ENCODE data around the gene IREB2.

Gene IREB2

DNA sequence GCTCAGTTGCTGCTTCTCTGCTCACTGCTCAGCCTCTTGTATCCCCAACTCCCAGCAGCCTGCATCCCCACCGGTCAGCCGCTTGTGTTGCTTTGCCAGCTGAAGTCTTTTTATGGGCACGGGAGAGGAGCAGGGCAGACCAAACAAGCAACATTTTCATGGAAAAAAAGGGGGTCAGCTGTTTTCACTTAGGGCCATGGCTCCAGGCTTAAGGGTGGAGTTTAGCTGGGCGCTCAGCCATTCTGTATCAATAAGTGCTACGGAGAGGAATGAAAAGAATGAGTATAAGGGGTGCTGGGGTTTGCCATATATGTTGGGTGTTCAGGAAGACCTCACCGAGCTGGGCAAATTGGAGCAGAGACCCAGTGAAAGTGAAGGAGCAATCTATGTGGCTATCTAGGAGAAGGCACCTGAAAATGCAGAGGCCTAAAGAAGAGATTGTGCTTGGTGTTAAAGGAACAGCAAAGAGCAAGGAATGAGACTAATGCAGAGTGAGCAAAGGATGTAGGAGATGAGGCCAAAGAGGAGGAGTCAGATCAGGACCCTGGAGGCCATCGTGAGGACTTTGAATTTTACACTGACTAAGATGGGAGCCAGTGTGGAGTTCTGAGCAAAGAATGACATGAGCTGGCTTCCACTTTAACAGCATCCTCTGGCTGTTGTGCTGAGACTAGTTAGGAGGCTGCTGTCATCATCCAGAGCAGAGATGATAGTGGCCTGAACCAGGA lies 16.6 kb upstream of the IREB2 start:
- H3K4me3 ChIP-seq (ENCODE audit: control insufficient read depth in 1 of 7, extremely low read depth in 1 of 7, insufficient read depth in 4 of 7, low read depth in 2 of 7, low read length in 6 of 7) = no peak overlapping the region
- peaks cover 11 to 41% (median 32%) of the 10 kb centered on the region in 4 experiments for H3K4me1 ChIP-seq (ENCODE audit: control extremely low read depth in 1 of 4, control insufficient read depth in 4 of 4, insufficient read depth in 4 of 4, low read length in 3 of 4)
- no peak for DNase-seq
- WGBS (ENCODE audit: insufficient coverage) = 94% methylated on average over 6 of the region's 7 CpGs
- peaks cover 0 to 7% (median 0%) of the 10 kb centered on the region in 5 experiments for H3K9me3 ChIP-seq (ENCODE audit: control extremely low read depth in 1 of 5, control insufficient read depth in 4 of 5, insufficient read depth in 2 of 5, low read depth in 1 of 5, low read length in 4 of 5)
- CTCF ChIA-PET = interaction anchor here (0.5 to 5.5 kb wide), 9 partner anchors 9 to 1435 kb away, joined by 3 to 30 read pairs (median 5); partner anchors contain the start of gene SKIC8
- no peak overlapping the region for H3K27ac ChIP-seq (ENCODE audit: insufficient read depth in 1 of 2, low read depth in 1 of 2, low read length in 2 of 2, poor library complexity in 1 of 2, severe bottlenecking in 2 of 2)
- H3K36me3 ChIP-seq (ENCODE audit: control insufficient read depth in 4 of 4, insufficient read depth in 4 of 4, low read length in 3 of 4) = no peaks in the 10 kb centered on the region
- H3K27me3 ChIP-seq (replicated peaks in 2 of 5; ENCODE audit: control insufficient read depth in 4 of 5, insufficient read depth in 5 of 5, low read length in 4 of 5) = no peaks in the 10 kb centered on the region
- POLR2A ChIA-PET = no interaction called here

DNA sequence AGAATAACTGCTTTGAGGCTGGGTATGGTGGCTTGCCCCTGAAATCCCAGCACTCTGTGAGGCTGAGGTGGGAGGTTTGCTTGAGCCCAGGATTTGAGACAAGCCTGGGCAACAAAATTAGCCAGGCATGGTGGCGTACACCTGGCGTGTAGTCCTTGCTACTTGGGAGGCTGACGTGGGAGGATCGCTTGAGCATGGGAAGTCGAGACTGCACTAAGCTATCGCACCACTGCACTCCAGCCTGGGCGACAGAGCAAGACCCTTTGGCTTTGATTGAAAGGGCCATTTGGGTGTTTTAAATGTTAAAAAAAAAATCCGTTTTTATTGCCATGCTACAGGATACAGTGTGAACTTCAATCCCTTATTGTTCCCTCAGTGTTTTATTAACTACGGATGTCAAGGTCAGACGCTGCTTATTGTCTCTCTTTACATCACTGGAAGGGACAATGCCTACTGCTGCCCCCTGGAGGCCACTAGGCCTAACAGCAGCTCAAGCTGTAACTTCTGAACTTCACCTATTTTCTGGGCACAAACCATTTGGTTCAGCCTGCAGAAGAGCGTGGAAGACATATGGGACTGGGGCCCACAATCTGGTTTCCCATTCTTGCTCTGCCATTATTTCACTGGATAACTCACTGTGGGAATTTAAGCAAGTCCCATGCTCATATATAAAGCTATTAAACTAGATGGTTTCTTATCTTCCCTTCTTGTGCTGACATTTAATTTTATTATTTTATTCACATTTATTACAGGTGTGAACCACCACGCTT lies 15.3 kb upstream of the IREB2 start:
- Histone ChIP-seq H3K27me3 (replicated peaks in 2 of 5; ENCODE audit: control insufficient read depth in 4 of 5, insufficient read depth in 5 of 5, low read length in 4 of 5) (no peaks in the 10 kb centered on the region), H3K9me3 (ENCODE audit: control extremely low read depth in 1 of 5, control insufficient read depth in 4 of 5, insufficient read depth in 2 of 5, low read depth in 1 of 5, low read length in 4 of 5) (peaks cover 0 to 7% (median 0%) of the 10 kb centered on the region in 5 experiments), H3K4me3 (ENCODE audit: control insufficient read depth in 1 of 7, extremely low read depth in 1 of 7, insufficient read depth in 4 of 7, low read depth in 2 of 7, low read length in 6 of 7) (no peak overlapping the region), H3K27ac (ENCODE audit: insufficient read depth in 1 of 2, low read depth in 1 of 2, low read length in 2 of 2, poor library complexity in 1 of 2, severe bottlenecking in 2 of 2) (no peak overlapping the region), H3K4me1 (ENCODE audit: control extremely low read depth in 1 of 4, control insufficient read depth in 4 of 4, insufficient read depth in 4 of 4, low read length in 3 of 4) (peaks cover 13 to 52% (median 37%) of the 10 kb centered on the region in 4 experiments), H3K36me3 (ENCODE audit: control insufficient read depth in 4 of 4, insufficient read depth in 4 of 4, low read length in 3 of 4) (no peaks in the 10 kb centered on the region)
- peak; percentile 64 to 78 (median 73) for DNase-seq
- 66% methylated on average over 10 of the region's 12 CpGs for WGBS (ENCODE audit: insufficient coverage)
- POLR2A ChIA-PET = interaction anchor here (1.3 kb wide), 1 partner anchor 16 kb away, joined by 4 read pairs; the partner anchor contains the start of gene IREB2
- CTCF ChIA-PET = interaction anchor here (0.7 to 5.5 kb wide), 16 partner anchors 11 to 123 kb away, joined by 3 to 30 read pairs (median 4); partner anchors contain the start of genes IREB2 and SKIC8

DNA sequence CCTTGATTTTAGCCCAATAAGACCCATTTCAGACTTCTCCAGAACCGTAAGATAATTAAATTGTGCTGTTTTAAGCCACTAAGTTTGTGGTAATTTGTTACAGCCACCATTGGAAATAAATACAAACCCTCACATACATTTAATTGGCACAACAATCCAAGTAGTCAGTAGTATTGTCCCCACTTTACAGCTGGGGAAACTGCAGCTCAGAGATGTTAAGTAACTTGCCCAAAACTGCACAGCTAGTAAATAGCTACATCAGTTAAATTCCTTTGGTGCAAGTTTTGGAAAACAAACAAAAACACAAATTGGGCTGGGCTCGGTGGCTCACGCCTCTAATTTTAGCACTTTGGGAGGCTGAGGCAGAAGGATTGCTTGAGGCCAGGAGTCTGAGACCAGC lies 13.3 kb upstream of the IREB2 start:
- no peaks in the 10 kb centered on the region for H3K27me3 ChIP-seq (replicated peaks in 2 of 5; ENCODE audit: control insufficient read depth in 4 of 5, insufficient read depth in 5 of 5, low read length in 4 of 5)
- no peak overlapping the region for H3K4me3 ChIP-seq (ENCODE audit: control insufficient read depth in 1 of 7, extremely low read depth in 1 of 7, insufficient read depth in 4 of 7, low read depth in 2 of 7, low read length in 6 of 7)
- 95% methylated on average over 2 of the region's 3 CpGs for WGBS (ENCODE audit: insufficient coverage)
- DNase-seq = no peak
- H3K9me3 ChIP-seq (ENCODE audit: control extremely low read depth in 1 of 5, control insufficient read depth in 4 of 5, insufficient read depth in 2 of 5, low read depth in 1 of 5, low read length in 4 of 5) = no peaks in the 10 kb centered on the region
- ChIA-PET CTCF (interaction anchor here (1.0 to 5.5 kb wide), 6 partner anchors 9 to 117 kb away, joined by 3 to 30 read pairs (median 4); no protein-coding TSS in a partner anchor), POLR2A (interaction anchor here (0.7 kb wide), 2 partner anchors 13 to 14 kb away, joined by 3 read pairs; partner anchors contain the start of gene IREB2)
- no peaks in the 10 kb centered on the region for H3K36me3 ChIP-seq (ENCODE audit: control insufficient read depth in 4 of 4, insufficient read depth in 4 of 4, low read length in 3 of 4)
- peaks cover 13 to 60% (median 33%) of the 10 kb centered on the region in 4 experiments for H3K4me1 ChIP-seq (ENCODE audit: control extremely low read depth in 1 of 4, control insufficient read depth in 4 of 4, insufficient read depth in 4 of 4, low read length in 3 of 4)
- H3K27ac ChIP-seq (ENCODE audit: insufficient read depth in 1 of 2, low read depth in 1 of 2, low read length in 2 of 2, poor library complexity in 1 of 2, severe bottlenecking in 2 of 2) = no peak overlapping the region

DNA sequence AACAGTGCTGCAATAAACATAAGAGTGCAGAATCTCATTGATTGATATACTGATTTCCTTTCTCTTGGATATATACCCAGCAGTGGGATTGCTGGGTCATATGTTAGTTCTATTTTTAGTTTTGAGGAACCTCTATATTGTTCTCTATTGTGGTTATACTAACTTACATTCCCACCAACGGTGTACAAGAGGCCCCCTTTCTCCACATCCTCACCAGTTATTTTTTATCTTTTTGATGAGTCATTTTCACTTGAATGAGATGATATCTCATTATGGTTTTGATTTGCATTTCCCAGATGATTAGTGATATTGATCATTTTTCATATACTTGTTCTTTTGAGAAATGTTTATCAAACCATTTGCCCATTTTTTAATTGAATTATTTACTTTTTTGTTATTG lies 12.4 kb upstream of the IREB2 start:
- peak; percentile 56 to 93 (median 87) for DNase-seq
- no CpG with 5 or more reads among the region's 1 CpG for WGBS (ENCODE audit: insufficient coverage)
- ChIA-PET POLR2A (interaction anchor here (0.7 kb wide), 1 partner anchor 12 kb away, joined by 3 read pairs; the partner anchor contains the start of gene IREB2), CTCF (interaction anchor here (4.3 to 5.5 kb wide), 2 partner anchors 12 to 118 kb away, joined by 29 to 30 read pairs; partner anchors contain the start of gene IREB2)
- Histone ChIP-seq H3K27me3 (replicated peaks in 2 of 5; ENCODE audit: control insufficient read depth in 4 of 5, insufficient read depth in 5 of 5, low read length in 4 of 5) (no peaks in the 10 kb centered on the region), H3K4me3 (ENCODE audit: control insufficient read depth in 1 of 7, extremely low read depth in 1 of 7, insufficient read depth in 4 of 7, low read depth in 2 of 7, low read length in 6 of 7) (peak overlapping the region in 2 of 7 experiments; percentile 45), H3K27ac (ENCODE audit: insufficient read depth in 1 of 2, low read depth in 1 of 2, low read length in 2 of 2, poor library complexity in 1 of 2, severe bottlenecking in 2 of 2) (no peak overlapping the region), H3K9me3 (ENCODE audit: control extremely low read depth in 1 of 5, control insufficient read depth in 4 of 5, insufficient read depth in 2 of 5, low read depth in 1 of 5, low read length in 4 of 5) (no peaks in the 10 kb centered on the region), H3K36me3 (ENCODE audit: control insufficient read depth in 4 of 4, insufficient read depth in 4 of 4, low read length in 3 of 4) (no peaks in the 10 kb centered on the region), H3K4me1 (ENCODE audit: control extremely low read depth in 1 of 4, control insufficient read depth in 4 of 4, insufficient read depth in 4 of 4, low read length in 3 of 4) (peaks cover 13 to 62% (median 33%) of the 10 kb centered on the region in 4 experiments)

DNA sequence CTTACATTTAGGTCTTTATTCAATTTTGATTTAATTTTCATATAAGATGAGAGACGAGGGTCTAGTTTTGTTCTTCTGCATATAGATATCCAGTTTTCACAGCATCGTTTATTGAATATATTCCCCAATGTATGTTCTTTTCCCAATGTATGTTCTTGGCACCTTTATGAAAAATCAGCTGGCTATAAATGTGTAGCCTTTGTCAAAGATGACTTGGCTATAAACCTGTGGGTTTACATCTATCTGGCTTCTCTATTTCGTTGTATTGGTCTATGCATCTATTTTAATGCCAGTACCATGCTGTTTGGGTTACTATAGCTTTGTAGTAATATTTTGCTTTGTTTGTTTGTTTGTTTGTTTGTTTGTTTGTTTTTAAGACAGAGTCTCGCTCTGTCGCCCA lies 11.7 kb upstream of the IREB2 start:
- Histone ChIP-seq H3K4me1 (ENCODE audit: control extremely low read depth in 1 of 4, control insufficient read depth in 4 of 4, insufficient read depth in 4 of 4, low read length in 3 of 4) (peaks cover 13 to 62% (median 33%) of the 10 kb centered on the region in 4 experiments), H3K9me3 (ENCODE audit: control extremely low read depth in 1 of 5, control insufficient read depth in 4 of 5, insufficient read depth in 2 of 5, low read depth in 1 of 5, low read length in 4 of 5) (no peaks in the 10 kb centered on the region), H3K27ac (ENCODE audit: insufficient read depth in 1 of 2, low read depth in 1 of 2, low read length in 2 of 2, poor library complexity in 1 of 2, severe bottlenecking in 2 of 2) (no peak overlapping the region), H3K36me3 (ENCODE audit: control insufficient read depth in 4 of 4, insufficient read depth in 4 of 4, low read length in 3 of 4) (no peaks in the 10 kb centered on the region), H3K27me3 (replicated peaks in 2 of 5; ENCODE audit: control insufficient read depth in 4 of 5, insufficient read depth in 5 of 5, low read length in 4 of 5) (no peaks in the 10 kb centered on the region), H3K4me3 (ENCODE audit: control insufficient read depth in 1 of 7, extremely low read depth in 1 of 7, insufficient read depth in 4 of 7, low read depth in 2 of 7, low read length in 6 of 7) (peak overlapping the region in 2 of 7 experiments; percentile 45)
- ChIA-PET CTCF (interaction anchor here (1.5 to 4.3 kb wide), 2 partner anchors 8 to 11 kb away, joined by 3 to 29 read pairs; partner anchors contain the start of gene IREB2), POLR2A (no interaction called here)
- 62% methylated on average over 3 of the region's 5 CpGs for WGBS (ENCODE audit: insufficient coverage)
- peak in 2 of 3 donors; percentile 22 to 55 for DNase-seq

DNA sequence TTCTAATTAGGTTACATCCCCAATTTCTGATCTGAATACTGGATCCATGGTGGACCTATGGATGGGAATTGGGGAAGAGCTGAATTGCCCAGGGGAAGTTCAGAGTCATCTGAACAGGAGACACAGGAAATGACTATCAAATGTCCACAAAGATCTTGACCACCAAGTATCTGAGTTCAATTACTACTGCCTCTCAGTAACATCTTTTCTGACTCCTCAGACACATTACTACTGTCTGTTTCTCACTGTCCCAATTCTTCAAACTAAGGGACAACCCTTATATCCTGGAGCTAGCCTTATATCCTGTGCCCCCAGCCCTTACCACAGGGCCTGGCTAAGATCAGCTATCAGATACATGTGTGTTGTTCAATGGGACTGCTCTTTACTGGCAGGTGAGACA lies 10.1 kb upstream of the IREB2 start:
- Histone ChIP-seq H3K4me3 (ENCODE audit: control insufficient read depth in 1 of 7, extremely low read depth in 1 of 7, insufficient read depth in 4 of 7, low read depth in 2 of 7, low read length in 6 of 7) (peak overlapping the region in 1 of 7 experiments; percentile 12), H3K4me1 (ENCODE audit: control extremely low read depth in 1 of 4, control insufficient read depth in 4 of 4, insufficient read depth in 4 of 4, low read length in 3 of 4) (peaks cover 13 to 59% (median 31%) of the 10 kb centered on the region in 4 experiments), H3K36me3 (ENCODE audit: control insufficient read depth in 4 of 4, insufficient read depth in 4 of 4, low read length in 3 of 4) (no peaks in the 10 kb centered on the region), H3K27me3 (replicated peaks in 2 of 5; ENCODE audit: control insufficient read depth in 4 of 5, insufficient read depth in 5 of 5, low read length in 4 of 5) (no peaks in the 10 kb centered on the region), H3K9me3 (ENCODE audit: control extremely low read depth in 1 of 5, control insufficient read depth in 4 of 5, insufficient read depth in 2 of 5, low read depth in 1 of 5, low read length in 4 of 5) (peaks cover 0 to 2% (median 0%) of the 10 kb centered on the region in 5 experiments), H3K27ac (ENCODE audit: insufficient read depth in 1 of 2, low read depth in 1 of 2, low read length in 2 of 2, poor library complexity in 1 of 2, severe bottlenecking in 2 of 2) (no peak overlapping the region)
- no peak for DNase-seq
- CTCF ChIA-PET = interaction anchor here (1.4 to 4.3 kb wide), 2 partner anchors 10 kb away, joined by 6 to 29 read pairs; partner anchors contain the start of gene IREB2
- POLR2A ChIA-PET = no interaction called here

All from common myeloid progenitor, CD34-positive (primary cell).